HG03439 (cell line): Measurements from ENCODE around the gene PLBD2.

Experiments
- ATAC-seq: cut with Tn5 transposase; IDR thresholded peaks from one replicate; pipeline ENCODE4 v1.9.1; 2021; ENCODE audit warnings: mild to moderate bottlenecking, moderate library complexity; ENCODE audit not compliant: unreplicated experiment

PLBD2 gene

DNA sequence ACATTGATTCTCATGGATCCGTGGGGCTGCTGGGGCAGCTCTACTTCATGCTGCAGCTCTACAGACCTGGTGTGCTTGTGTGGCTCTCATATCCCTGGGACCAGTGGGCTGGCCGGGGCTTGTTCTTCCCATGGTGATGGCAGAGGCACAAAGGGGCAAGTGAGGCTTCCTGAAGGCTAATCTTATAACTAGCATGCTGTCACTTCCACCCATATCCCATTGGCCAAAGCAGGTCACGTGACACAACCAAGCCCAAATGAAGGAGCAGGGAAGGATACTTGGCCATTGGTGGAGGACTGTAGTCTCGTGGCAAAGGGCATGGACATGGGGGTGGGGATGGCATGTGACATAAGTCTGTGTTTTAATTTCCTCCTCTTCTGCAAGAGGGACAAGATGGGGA, 9.9 kb downstream of the PLBD2 start:
- ATAC-seq, result no peak

GRCh38 chr12:113369391-113369985, 11.1 kb downstream of the PLBD2 start:
- no peak for ATAC-seq

DNA sequence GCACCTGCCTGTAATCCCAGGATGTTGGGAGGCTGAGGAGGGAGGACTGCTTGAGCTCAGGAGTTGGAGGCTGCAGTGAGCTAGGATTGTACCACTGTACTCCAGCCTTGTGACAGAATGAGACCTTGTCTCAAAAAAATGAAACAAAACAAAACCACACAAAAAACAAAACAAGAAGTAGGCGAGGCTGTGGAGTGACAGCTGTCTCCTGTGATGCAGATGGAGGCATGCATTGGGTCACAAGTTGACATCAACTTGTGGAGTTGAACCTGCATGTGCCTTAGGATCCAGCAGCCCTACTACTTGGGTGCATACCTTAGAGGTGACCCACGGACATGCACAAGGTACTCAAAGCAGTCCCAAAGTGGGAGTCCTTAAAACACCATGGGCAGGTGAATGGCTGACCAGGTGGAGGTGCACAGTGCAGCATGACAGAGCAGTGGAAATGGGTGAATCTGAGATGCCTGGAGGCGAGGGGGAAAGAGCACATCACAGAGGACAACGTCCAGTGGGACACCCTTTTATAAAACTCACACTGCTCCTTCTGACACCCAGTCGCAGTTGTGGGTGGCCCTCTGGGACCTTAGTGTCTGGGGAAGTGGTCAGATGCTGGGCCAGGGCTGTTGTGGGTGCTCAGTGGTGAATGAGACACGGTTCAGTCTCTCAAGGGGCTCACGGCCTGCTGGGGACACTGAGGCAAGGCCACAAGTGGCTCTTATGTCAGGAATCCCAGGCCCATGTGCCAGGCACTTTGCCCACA, 12.7 kb downstream of the PLBD2 start:
- no peak for ATAC-seq

GRCh38 chr12:113371808-113372207, 13.4 kb downstream of the PLBD2 start:
- no peak for ATAC-seq

DNA sequence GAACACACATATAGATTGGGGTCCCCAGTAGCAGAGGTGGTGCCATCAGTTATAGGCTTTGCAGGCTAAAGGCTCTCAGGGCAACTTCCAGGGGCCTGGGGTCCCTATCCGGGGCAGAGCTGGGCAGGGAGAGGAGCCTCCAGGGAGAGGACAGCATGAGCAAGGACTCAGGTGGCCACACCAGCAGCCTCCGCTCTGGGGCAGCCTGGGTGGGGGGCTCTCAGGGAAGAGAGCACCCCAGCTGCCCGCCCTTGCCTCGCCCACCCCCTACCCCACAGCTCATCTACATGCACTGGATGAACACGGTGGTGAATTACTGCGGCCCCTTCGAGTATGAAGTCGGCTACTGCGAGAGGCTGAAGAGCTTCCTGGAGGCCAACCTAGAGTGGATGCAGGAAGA, 14.0 kb downstream of the PLBD2 start:
- no peak for ATAC-seq

DNA sequence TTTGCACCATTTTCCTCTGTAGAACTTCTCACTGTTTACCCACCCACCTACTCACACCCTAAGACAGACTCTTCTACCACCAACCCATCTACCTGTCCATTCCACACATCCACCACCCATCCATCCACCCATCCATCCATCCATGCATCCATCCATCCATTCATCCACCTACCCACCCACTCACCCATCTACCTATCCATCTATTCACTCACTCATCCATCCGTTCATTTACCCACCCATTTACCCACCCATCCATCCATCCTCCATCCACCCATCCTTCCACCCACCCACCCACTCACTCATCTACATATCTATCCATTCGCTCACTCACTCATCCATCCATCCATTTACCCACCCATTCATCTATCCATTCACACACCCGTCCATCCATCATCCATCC, 15.1 kb downstream of the PLBD2 start:
- ATAC-seq, result no peak

- ATAC-seq, result no peak
Observed at GRCh38 chr12:113373969-113374368, 15.6 kb downstream of the PLBD2 start.

DNA sequence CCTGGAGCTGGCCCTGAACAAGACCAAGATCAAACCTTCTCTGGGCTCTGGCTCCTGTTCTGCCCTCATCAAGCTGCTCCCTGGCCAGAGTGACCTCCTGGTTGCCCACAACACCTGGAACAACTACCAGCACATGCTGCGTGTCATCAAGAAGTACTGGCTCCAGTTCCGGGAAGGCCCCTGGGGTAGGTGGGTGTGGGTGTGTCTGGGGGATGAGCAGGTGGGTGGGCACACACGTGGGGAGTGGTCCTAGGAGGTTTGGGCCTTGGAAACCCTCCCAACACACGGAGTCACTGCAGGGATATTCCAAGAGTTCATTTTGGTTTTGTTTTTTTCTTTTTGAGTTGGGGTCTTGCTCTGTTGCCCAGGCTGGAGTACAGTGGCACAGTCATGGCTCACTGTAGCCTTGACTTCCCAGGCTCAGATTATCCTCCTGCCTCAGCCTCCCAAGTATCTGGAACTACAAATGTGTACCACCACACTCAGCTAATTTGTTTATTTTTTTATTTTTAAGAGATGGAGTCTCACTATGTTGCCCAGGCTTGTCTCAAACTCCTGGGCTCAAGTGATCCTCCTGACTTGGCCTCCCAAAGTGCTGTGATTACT, 16.5 kb downstream of the PLBD2 start:
- ATAC-seq, result no peak

DNA sequence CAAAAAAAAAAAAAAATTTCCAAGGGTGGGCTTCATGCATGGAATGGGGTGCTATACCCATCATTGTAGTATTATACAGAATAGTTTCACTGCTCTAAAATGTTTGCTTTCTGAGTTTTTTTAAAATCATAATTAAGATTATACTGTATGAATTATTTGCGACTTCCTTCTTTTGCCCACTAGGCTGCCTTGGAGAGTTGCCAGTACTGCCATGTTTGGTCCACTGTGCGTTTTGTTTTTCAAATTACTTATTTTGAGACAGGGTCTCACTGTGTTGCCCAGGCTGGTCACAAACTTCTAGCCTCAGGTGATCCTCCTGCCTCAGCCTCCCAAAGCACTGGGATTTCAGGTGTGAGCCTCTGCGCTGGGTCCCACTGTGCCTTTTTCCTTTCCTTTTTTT, 19.9 kb downstream of the PLBD2 start:
- ATAC-seq, result no peak

- ATAC-seq, result no peak
Observed at GRCh38 chr12:113381220-113381619, 22.8 kb downstream of the PLBD2 start.

- no peak for ATAC-seq
Observed at GRCh38 chr12:113382206-113382605, 23.8 kb downstream of the PLBD2 start.

DNA sequence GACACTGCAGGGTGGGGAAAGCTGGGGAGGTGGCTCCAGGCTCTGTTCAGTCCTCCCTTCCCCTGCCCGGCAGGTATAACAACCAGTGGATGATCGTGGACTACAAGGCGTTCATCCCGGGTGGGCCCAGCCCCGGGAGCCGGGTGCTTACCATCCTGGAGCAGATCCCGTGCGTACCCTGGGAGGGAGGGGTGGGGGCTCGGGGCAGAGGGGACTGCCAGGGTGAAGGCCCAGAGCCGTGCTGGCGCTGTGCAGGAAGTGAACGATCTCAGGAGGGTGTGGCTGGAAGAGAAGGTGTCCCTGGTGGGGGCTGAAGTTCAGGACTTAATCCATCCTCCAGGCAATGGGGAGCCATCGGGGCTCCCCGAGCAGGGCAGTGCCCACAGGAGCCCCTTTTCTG, 26.4 kb downstream of the PLBD2 start:
- ATAC-seq, result no peak

GRCh38 chr12:113385282-113385882, 27.0 kb downstream of the PLBD2 start:
- ATAC-seq, result no peak

DNA sequence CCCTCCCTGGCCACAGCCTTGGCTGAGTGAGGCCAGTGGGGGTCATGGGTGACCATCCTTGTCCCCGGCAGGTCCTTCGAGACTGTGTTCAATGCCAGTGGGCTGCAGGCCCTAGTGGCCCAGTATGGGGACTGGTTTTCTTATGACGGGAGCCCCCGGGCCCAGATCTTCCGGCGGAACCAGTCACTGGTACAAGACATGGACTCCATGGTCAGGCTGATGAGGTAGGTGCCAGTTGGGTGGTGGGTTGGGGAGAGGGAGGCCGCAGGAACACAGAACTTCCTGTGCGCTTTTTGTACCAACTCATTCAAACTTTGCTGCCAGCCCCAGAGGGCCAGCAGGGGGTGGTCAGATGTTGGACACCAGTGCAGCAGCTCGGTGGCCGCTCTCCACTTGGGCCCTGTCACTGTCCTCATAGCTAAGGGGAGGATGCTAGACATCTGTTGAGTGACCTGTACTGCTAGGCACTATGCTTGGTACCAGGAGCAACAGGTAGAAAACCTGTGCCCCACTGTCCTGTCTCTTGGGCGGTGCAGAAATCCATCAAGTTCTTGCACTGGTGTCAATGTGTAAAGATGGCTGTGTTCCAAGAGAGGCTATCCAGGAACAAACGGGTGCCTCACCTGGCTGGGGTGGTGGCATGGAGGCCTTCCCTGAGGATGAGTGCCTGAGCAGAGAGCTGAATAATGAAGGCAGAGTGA, 28.6 kb downstream of the PLBD2 start:
- no peak for ATAC-seq

DNA sequence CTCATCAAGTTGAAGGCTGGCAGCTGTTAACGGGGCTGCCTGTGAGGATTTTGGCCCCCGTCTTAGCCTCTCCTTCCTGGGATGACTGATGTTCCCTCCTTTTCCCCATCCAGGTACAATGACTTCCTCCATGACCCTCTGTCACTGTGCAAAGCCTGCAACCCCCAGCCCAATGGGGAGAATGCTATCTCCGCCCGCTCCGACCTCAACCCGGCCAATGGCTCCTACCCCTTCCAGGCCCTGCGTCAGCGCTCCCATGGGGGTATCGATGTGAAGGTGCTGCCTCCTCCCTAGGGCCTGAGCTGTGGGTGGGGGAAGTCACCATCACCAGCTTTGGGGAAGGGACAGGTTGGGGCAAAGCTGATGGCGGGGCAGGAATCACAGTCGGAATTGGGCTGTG, 29.2 kb downstream of the PLBD2 start:
- no peak for ATAC-seq

- ATAC-seq, result no peak
Observed at GRCh38 chr12:113388351-113388750, 30.0 kb downstream of the PLBD2 start.

DNA sequence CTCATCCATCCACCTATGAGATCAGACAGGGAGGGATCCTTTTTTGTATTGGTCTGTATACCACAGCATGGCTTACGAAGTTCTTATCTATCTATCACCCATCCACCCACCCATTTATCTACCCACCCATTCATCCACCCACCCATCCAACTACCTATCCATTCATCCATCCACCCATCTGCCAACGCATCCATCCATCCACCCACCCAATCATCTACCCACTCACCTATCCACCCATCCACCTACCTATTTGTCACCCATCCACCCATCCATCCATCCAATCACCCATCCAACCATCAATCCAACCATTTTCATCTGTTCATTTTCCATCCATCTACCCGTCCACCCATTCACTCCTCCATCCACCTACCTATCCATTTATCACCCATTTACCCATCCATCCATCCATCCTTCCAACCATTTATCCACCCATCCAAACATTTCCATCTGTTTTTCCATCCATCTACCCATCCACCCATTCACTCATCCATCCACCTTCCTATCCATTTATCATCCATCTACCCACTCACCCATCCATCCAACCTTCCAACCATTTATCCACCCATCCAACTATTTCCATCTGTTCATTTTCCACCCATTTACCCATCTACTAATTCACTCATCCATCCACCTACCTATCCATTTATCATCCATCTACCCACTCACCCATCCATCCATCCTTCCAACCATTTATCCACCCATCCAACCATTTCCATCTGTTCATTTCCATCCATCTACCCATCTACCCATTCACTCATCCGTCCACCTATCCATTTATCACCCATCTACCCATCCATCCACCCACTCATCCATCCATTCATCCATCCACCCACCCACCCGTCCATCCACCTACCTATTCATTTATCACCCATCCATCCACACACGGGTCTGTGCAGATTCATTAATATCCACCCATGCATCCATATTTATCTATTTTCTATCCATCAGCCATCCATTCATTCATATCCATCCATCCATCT, 32.0 kb downstream of the PLBD2 start:
- ATAC-seq, result no peak

DNA sequence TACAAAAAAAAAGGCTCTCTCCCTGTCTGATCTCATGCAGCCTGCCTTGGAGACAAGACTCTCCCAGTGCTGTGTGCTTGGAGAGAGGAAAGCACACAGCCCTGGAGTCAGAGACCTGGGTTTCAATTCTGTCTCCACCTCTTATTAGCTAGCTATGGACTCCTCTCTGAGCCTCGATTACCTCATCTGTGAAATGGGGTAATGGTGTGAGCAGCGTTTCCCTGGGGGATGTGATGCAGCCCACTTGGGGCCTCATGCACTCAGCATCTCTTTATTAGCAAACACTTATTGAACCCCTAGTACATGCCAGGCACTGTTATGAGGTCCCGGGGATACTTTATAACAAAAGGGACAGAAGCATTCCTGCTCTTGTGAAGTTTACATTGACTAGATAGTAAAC, 32.8 kb downstream of the PLBD2 start:
- no peak for ATAC-seq

- ATAC-seq, result no peak
Observed at GRCh38 chr12:113391650-113392337, 33.4 kb downstream of the PLBD2 start.

GRCh38 chr12:113392520-113392919, 34.1 kb downstream of the PLBD2 start:
- no peak for ATAC-seq
